Skin epidermis (tissue), 12 donors: ENCODE results near the gene IRF4.

ENCODE experiments used
- H3K27ac ChIP-seq, 21 experiments: fragments of 200-600 bp; sonication (generic) in 11 of 21; one replicate each; pipeline ENCODE4 v1.5.0; 2020; ENCODE audit warnings: mild to moderate bottlenecking in 3 of 21, inconsistent platforms in 2 of 21, moderate library complexity in 2 of 21
- H3K4me3 ChIP-seq, 7 experiments: fragments of 200-600 bp; sonication (generic) in 2 of 7; one replicate each; pipeline ENCODE4 v1.5.0; 2020; ENCODE audit warnings: inconsistent platforms in 2 of 7, mild to moderate bottlenecking in 2 of 7, moderate library complexity in 1 of 7

The IRF4 gene

DNA sequence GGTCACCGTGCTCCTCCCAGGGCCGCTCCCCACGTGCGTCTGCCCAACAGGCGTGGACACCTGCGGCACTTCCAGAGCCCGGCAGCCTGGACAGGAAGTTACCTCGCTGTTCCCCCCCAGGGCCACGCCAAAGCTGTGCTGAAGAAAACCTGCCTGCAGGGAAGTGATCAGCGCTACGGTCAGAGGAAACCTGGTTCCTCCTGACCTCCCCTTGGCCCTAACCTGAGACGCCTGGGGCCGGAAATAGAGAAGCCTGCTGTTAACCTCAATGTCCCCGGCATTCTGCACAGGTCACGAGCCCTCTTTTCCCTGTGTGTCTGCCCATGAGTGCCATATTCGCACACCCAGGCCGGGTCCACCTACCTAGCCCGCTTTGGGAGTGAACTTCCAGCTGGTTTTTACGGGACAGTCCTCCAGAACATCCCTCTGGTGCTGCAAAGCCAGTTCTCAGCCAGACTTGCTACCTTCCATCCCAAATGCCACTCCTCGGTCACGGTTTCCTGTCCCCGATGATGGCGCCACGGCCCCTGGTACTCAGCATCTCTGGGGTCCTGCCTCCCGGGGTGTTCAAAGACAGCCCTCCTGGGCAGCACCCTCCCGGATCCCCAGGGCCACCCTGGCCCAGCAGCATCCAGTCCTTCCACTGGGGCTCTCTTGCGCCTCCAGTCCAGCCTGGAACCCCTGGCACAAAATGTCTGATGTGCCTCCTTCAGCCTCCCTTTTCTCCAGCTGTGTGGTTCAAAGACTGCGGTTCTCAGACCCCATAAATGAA, 12.0 kb upstream of the IRF4 start:
- H3K4me3 ChIP-seq, result no peak overlapping the region
- no peak overlapping the region for H3K27ac ChIP-seq

DNA sequence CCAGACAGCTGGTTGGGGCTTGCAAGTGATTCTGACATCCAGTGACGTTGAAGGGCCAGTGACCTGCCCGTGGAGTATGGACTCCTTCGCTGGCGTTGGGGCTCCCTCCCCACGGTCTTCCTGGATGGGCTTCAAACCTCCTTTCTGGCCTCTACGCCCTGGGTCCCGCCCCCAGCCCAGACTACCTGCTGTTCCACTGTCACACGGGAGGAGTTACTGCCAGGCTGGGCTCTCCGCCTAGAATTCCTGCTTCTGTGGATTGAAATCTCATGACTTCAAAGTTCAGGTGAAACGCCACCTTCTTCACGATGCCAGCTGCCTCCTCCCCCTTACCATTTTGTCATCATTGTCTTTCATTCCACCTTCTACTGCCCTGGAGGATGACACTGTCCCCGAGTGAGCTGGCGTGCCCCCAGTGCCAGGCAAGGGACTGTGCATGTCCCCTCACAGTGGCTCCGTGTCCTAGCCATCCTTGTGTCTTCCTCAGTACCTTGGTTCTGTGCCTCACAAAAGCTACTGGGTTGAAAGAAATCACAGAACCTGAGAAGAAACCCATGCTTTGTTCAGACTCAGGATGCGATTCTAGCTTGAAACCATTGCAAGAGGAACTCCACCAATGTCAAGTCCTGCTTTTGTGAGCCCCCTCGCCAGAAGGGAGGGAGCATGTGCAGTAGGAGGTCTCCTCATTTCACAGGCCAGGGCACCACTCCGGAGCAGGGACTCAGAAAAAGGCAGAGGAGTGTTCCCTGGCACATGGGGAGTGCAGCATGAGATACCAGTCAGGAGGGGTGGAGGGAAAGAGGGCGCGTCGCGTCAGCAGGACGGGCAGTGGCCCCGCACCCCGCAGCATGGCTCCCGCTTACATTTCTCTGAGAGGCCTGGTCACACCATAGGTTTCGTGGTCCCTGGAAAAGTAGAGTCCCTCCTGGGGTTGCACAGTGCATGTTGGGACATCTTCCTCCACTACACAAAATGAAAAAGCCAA, 11.0 kb upstream of the IRF4 start:
- Histone ChIP-seq H3K4me3 (no peak overlapping the region), H3K27ac (no peak overlapping the region)

DNA sequence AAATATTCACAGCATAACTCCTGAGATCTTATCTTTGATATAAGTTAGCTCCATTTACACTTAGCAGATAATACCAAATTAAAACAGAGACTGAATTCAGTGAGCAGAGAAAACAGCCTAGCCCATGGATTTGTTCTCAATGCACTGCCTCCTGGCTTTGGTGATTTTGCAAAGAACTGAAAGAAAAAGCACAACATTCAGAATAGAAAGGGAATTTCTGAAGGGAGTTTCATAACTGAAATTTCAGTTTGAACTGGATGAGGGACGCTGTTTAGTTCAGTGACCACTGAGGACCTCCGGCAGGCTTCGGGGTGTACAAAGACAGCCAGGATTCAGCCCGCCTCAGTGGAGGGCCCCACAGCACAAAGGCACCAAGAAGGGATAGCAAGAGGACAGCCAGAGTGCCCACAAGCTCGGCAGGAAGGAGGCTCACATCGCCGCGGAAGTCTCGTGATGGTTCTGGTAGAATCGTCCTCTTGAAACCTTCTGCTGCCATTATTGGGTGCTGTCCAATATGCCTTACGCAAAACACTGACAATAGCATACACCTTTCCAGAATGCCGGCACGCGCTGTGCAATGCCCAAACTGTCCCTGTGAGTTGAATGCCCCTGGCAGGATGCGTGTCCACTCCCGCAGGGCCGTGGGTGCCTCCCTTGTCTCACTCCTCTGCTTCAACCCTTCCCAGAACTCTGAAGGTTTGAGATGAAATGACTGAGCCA, 9.7 kb upstream of the IRF4 start:
- H3K27ac ChIP-seq, result no peak overlapping the region
- H3K4me3 ChIP-seq, result no peak overlapping the region

DNA sequence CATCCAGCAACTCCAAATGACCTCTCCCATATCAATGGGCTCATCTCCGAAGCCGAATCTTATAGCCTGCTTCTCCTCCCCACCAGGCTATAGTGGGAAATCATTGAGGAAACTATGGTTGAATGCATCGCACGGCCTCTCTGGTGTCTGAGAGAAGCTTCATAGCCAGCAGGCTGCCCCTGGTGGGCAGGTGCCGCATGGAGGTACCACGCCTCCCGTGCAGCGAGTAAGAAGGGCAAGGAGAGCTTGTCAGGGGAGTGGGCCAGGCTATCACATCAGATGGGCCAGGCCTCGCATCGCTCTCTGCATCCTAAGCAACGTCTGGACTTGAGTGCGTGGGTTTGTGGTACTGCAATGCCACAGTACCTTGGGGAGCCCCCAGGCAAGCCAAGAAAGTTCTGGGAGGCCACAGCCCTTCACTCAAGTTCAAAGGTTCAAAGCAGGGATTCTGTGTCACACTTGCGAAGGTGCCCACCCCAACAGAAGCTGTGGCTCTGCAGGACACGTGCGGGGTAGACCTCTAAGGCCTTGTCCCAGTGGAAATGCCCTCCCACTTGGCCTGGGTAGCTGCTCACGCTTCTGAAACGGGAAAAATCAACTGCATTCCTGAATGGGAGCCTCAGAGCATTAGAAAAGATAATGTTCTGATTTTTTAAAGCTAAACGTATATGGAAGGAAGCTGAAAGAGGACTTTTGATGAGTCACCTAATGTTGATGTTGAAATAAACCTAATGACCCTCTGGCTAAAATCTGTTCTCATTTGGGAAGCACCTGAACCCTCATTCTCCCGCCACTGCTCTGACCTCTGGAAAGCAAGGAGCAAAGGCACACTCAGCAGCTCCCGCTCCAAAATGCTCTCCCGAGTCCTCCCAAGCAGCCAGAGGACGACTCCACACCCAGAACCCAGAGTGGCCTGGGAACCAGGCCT, 8.4 kb upstream of the IRF4 start:
- H3K4me3 ChIP-seq, result no peak overlapping the region
- no peak overlapping the region for H3K27ac ChIP-seq

DNA sequence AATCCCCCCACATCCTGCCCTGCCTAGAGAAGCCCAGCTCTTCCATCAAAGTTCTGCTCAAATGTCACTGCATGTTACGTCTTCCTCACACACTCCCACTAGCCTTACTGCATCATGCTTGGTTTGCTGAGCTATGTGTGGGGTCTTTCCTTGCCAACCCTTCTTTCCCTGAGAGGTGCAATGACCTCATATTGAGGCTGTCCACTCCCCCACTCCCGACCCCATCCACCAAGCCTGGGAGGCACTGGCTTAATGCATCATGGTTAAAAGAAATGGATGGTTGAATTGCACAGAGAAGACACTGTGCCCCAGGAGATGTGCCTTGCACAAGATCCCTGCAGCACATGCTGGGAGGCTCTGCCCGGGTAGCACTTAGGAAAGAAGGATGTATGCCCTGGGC, 7.7 kb upstream of the IRF4 start:
- no peak overlapping the region for H3K27ac ChIP-seq
- no peak overlapping the region for H3K4me3 ChIP-seq

DNA sequence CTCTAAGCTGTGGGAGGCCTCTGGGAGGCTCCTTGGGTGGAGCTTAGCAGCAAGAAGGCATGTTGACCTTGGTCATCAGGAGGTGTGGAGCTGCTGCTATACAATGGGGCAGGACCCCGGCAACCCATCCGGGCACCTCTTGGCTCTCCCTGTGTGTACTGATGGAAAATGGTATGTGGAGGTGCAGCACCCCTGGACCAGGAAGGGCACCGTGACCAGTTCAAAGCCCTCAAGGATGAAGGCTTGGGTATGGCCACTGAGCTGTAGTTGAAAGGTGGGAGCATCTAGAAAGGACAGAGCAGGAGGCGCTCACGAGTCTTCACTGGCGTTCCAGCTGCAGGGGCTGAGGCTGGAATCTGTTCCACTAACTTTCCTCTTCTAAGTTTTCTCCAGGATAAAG, 6.7 kb upstream of the IRF4 start:
- H3K27ac ChIP-seq, result no peak overlapping the region
- H3K4me3 ChIP-seq, result no peak overlapping the region

DNA sequence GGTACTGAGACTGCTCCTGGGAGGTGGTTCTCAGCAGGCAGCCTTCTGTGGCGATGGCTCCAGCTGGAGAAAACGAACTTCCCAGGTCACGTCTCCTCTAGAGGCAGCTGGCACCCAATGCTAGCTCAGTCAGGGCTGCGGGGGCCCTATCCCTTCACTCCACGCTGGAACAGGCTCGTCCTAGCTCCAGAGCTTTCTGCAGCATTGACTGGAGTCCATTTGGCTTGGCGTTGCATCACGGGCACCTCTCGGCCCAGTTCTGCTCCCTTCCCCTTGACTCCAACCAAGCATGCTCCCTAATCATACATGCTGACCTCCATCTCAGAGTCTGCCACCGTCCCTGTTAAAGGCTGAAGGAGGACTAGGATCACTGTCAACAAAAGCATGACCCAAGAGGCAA, 5.9 kb upstream of the IRF4 start:
- Histone ChIP-seq H3K27ac (no peak overlapping the region), H3K4me3 (no peak overlapping the region)

DNA sequence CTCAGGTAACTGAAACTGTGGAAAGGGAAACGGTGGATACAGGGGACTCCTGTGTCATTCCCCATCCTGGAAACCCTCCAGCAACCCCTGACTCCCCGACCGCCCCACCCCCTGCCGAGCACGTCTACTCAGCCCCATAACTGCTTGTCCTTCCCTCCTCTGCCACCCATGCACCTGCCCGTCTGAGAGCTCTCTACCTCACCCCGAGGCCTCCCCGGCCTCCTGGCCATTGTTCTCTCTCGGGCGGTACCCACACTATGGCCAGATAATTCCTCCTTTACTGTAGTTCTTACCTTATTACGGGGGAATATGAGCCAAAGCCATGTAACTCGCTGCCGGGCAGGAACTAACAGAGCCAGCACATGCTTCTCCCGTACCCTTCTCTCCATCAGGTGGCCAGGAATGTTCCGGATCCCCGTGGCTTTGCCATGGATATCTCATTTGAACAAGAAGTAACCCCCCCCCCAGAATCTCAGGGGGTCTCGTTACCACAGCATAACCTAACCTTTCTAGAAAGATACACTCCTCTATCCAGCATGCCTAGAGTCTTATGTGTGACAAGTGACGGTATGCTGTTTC, 4.8 kb upstream of the IRF4 start:
- Histone ChIP-seq H3K4me3 (no peak overlapping the region), H3K27ac (no peak overlapping the region)

DNA sequence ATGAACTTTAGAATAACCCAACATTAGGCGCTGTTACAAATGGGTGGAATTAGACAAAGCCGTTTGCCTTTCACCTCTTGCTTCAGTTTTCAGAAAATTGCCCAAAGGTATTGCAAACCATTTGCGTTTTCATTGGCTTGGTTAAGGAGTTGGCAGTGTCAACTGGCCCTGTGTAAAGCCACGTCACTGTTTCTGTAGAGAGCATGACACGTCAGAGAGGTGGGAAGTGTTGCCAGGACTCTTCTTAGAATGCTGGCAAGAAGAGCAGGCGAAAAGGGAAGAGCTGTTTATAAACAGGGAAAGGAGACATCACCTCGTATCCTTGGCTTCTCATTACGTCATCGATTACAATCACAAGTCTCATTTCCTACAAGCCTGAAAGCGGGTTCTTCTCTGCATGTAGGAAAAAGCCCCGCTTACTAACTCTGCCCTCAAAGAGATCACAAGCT, 4.2 kb upstream of the IRF4 start:
- H3K27ac ChIP-seq, result no peak overlapping the region
- no peak overlapping the region for H3K4me3 ChIP-seq

DNA sequence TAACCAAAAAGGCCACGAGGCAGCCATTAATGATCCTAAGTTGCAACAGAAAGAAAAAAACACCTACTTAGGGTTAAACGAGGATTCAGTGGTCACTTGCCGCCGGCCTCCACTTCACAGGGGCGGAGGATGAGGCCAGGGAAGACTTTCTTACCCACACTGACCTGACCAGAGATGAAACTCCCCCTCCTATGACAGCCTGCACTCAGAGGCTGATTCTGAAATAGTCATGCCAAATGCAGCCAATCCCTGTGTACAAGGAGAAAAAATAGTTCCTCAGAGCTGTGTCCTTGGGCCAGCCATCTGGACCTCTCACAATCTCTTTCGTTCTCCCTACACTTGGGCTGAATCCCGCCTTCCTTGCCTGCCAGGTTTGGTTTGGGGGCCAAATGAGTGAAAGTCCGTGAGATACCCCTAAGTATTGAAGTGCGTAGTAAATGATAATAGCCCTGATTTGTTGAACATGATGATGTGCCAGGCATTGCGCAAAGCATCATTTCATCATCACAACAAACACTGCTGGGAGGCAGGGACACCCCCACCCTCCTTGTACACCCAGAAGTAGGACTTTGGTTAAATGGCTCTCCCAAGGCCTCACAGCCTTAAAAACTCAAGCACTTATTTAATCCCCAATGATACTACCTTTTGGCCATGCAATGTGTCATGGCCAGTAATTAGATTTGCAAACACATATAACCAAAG, 3.2 kb upstream of the IRF4 start:
- no peak overlapping the region for H3K4me3 ChIP-seq
- no peak overlapping the region for H3K27ac ChIP-seq

DNA sequence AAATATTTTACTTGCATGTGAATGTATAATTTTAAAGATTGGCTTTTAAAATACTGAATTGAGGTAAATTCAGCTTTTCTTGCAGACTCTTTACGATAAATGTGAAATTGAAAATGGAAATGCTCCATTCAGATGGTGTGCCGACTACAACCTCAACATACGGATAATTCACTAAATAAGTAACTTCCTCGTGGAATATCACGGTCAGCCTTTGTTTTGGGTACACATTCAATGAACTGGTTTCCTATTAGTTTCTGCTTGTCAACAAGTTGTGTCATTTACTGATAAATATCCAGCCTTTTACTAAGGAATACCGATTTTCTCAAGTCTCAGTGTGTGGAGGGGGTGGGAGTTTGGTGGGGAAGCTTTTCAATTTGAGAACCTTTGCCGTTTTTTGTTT, 2.4 kb upstream of the IRF4 start:
- no peak overlapping the region for H3K4me3 ChIP-seq
- H3K27ac ChIP-seq, result no peak overlapping the region

DNA sequence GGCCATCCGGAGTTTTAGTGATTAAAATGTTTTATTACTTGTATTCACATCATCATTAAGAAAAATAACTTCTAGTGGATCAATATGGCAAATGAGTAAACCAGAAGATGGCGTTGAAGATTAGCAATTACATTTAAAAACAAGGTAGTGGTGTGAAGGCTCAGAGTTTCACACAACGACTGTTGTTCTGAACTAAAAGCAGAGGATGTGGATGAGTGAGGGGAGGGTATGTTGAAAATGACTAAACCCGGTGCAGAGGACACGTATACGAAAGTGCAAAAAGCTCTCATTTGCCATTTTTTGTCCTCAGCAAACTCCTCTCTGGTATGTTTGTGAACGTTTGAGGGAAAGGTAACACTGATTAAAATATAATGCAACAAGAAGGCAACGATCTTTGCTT, 1.9 kb upstream of the IRF4 start:
- Histone ChIP-seq H3K27ac (no peak overlapping the region), H3K4me3 (no peak overlapping the region)

DNA sequence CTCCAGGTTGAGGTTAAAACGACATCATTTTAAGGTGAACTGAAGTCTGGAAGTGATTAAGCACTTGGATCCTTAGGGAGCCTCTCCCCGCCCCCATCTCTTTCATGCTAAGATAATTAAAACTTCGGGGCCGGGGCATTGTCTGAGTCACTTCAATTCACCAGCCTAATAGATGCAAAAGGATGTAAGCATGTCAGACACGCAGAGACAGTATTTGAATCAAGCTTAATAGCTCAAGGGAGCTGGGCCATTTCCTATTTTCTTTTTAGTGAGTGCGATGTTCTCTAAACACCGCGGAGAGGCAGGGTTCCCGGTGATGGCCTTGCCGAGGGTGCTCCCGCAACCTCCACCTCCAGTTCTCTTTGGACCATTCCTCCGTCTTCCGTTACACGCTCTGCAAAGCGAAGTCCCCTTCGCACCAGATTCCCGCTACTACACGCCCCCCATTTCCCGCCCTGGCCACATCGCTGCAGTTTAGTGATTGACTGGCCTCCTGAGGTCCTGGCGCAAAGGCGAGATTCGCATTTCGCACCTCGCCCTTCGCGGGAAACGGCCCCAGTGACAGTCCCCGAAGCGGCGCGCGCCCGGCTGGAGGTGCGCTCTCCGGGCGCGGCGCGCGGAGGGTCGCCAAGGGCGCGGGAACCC, 516 bp upstream of the IRF4 start:
- peak overlapping the region in 9 of 21 experiments; percentile 2 to 70 (median 53) for H3K27ac ChIP-seq
- peak overlapping the region; percentile 42 to 50 (median 47) for H3K4me3 ChIP-seq

DNA sequence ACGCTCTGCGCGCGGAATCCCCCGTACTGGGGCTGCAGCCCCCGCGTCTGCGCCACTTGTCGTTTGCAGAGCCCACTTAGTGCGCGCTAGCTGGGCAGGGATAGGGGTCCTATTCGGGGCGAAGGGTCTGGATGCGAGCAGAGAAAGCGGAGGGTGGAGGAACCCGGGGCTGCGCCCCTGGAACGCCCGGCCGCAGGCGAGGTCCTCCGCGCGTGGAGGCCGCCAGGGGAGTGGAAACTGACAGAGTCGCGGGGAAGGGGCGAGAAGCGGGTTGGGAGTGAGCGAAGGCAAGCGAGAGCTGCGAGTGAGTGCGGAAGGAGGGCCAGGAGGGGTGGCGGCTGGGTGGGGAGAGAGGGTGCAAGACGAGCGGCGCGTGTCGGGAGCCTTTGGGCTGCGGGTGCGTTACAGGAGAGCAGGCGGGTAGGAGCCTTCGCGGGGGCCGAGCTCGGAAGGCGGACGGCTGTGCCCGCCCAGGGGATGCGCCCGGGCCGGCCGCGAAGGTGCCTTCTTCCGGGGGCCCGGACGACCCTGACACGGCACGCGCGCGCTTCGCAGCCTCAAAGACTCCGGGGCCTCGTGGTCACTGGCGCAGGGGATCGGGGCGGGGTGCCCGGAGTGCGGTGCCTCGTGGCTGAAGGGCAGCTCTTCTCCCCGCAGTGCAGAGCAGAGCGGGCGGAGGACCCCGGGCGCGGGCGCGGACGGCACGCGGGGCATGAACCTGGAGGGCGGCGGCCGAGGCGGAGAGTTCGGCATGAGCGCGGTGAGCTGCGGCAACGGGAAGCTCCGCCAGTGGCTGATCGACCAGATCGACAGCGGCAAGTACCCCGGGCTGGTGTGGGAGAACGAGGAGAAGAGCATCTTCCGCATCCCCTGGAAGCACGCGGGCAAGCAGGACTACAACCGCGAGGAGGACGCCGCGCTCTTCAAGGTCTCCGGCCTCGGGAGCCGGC, 1.2 kb downstream of the IRF4 start:
- peak overlapping the region; percentile 42 to 50 (median 47) for H3K4me3 ChIP-seq
- H3K27ac ChIP-seq, result peak overlapping the region in 19 of 21 experiments; percentile 11 to 81 (median 50)

DNA sequence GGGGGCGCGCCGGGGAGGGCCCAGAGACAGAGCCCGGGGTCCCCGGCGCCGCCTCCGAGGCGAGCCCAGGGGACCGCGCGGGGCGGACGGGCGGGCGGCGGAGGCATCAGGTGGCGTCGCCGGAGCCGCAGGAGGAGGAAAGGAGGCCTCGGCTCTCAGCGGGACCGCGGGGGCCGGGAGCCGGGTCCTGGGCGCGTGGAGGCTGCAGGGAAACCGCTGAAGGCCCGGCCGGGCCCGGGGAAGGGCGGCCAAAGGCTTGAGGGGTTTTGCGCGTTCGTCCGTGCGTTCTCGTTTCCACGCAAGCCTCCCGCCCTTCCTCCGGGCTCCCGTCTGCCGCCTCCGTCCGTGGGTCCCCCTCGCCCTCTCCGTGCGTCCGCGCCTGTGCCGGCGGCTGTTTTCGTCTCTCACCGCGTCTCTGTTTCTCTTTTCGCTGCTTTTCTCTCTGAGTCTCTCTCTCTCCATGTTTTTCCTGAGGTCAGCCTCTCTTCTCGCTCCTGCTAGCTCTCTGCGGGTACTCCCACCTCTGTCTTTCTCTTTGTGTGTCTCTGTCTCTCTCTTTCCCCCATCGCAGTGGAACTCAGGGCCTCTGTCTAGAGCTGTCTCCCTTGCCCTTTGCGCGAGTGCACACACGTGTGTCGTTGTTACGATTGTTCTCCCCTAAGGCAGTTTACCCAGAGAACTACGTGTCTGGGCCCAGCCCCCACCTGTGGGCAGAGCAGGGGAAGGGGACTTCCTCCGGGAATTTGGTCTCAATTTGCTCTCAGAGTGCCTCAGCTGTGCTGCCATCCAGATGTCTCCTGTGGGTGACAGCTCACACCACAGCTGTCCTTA, 2.1 kb downstream of the IRF4 start:
- peak overlapping the region; percentile 42 to 50 (median 47) for H3K4me3 ChIP-seq

More for the DNA sequence above, 2.1 kb downstream of the IRF4 start:
- peak overlapping the region in 10 of 21 experiments; percentile 27 to 81 (median 52) for H3K27ac ChIP-seq
